Measurements from ENCODE around the gene GPC5. TPM values are rescaled to one million over a fixed set of nuclear protein-coding genes. Genes with fewer than 3 reads are reported as not detected.

Gene GPC5
- total and polyA plus RNA-seq, 2 of the 8 experiments (the other 6 are each of a cell fraction or from before 2014, with no cell fraction given): 0.20 to 0.39 TPM

DNA sequence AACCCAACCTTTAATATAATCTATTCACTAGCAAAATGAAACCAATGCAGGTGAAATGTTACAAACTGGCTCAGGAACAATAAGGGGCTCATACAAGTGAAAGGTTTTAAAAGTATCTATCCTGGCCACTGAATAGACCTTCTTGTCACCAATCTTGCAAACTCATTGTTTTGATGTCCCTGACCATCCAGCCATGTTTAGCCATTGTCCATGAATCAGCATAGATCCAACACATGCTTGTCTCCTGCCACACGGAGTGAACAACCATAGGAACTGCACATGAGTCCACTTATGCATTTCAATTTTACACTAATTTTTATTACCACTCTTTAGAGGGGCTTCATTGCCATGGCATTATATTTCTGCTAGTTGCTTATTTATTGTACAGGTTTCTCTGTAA, 331.4 kb downstream of the GPC5 start:
- no peak overlapping the region for H2BK15ac ChIP-seq (ENCODE audit: low read length)
- TF ChIP-seq BCL11A (IDR thresholded peaks at IDR 0.05; ENCODE audit: low read depth in 2 of 2, low read length in 2 of 2) (no peak), SIRT6 (IDR thresholded peaks at IDR 0.05; ENCODE audit: low read length) (no peak), SP1 (IDR thresholded peaks at IDR 0.05; ENCODE audit: low read depth, low read length) (no peak), SIX5 (IDR thresholded peaks at IDR 0.05; ENCODE audit: low read depth, low read length) (no peak), SIN3A (conservative IDR thresholded peaks at IDR 0.05 in 1 of 2, IDR thresholded peaks at IDR 0.05 in 1 of 2; ENCODE audit: low read depth in 1 of 2, low read length in 2 of 2) (no peak), ZNF274 (IDR thresholded peaks at IDR 0.05; ENCODE audit: borderline replicate concordance, extremely low read depth, low read length) (no peak), TCF12 (IDR thresholded peaks at IDR 0.05; ENCODE audit: low read depth, low read length) (no peak), GABPA (IDR thresholded peaks at IDR 0.05; ENCODE audit: borderline replicate concordance, insufficient read depth, low read length) (no peak), TEAD4 (IDR thresholded peaks at IDR 0.05; ENCODE audit: low read depth, low read length) (no peak), ATF2 (IDR thresholded peaks at IDR 0.05; ENCODE audit: low read length) (no peak), CEBPB (IDR thresholded peaks at IDR 0.05; ENCODE audit: low read depth, low read length) (no peak), HDAC2 (IDR thresholded peaks at IDR 0.05; ENCODE audit: borderline replicate concordance in 1 of 2, low read depth in 2 of 2, low read length in 2 of 2) (no peak), EGR1 (IDR thresholded peaks at IDR 0.05; ENCODE audit: borderline replicate concordance, low read depth, low read length) (no peak), POU5F1 (IDR thresholded peaks at IDR 0.05; ENCODE audit: low read depth, low read length) (no peak)

More for the DNA sequence above, 331.4 kb downstream of the GPC5 start:
- Histone ChIP-seq H3K18ac (ENCODE audit: extremely low read depth, low read length) (no peak overlapping the region), H2AK5ac (ENCODE audit: low read depth, low read length) (no peak overlapping the region), H4K5ac (ENCODE audit: insufficient read length, low read depth, low read length) (no peak overlapping the region), H2BK20ac (ENCODE audit: low read length) (no peak overlapping the region), H3K9me3 (ENCODE audit: insufficient read depth in 2 of 2, low read depth in 1 of 2, low read length in 1 of 2) (no peaks in the 10 kb centered on the region), H3K56ac (replicated peaks; ENCODE audit: insufficient read length, low read depth, low read length) (no peak overlapping the region), H2BK12ac (ENCODE audit: low read depth, low read length) (no peak overlapping the region), H3K27me3 (replicated peaks in 1 of 4; ENCODE audit: control insufficient read depth in 3 of 4, extremely low read depth in 1 of 4, insufficient read depth in 3 of 4, low read length in 3 of 4) (no peaks in the 10 kb centered on the region), H3K23ac (ENCODE audit: insufficient read length) (no peak overlapping the region), H3K4me2 (ENCODE audit: insufficient read depth in 1 of 2, low read depth in 2 of 2, low read length in 2 of 2) (no peak overlapping the region), H3K27ac (ENCODE audit: low read depth, low read length) (no peak overlapping the region), H4K91ac (replicated peaks; ENCODE audit: insufficient read length, low read length) (no peak overlapping the region), H2BK5ac (ENCODE audit: low read depth, low read length) (no peak overlapping the region), H3K23me2 (ENCODE audit: low read depth, low read length) (no peaks in the 10 kb centered on the region), H3K14ac (ENCODE audit: insufficient read length) (no peak overlapping the region), H3K79me1 (ENCODE audit: low read depth, low read length) (no peaks in the 10 kb centered on the region), H3K4me3 (ENCODE audit: extremely low read depth in 1 of 4, insufficient read depth in 2 of 4, low read depth in 3 of 4, low read length in 4 of 4) (no peak overlapping the region), H3K36me3 (ENCODE audit: control insufficient read depth in 2 of 4, insufficient read depth in 4 of 4, low read length in 3 of 4) (no peaks in the 10 kb centered on the region), H4K20me1 (replicated peaks in 1 of 2; ENCODE audit: control insufficient read depth in 1 of 2, insufficient read depth in 2 of 2, low read length in 2 of 2) (no peaks in the 10 kb centered on the region), H3K9ac (replicated peaks in 1 of 4; ENCODE audit: extremely low read depth in 1 of 4, low read depth in 3 of 4, low read length in 3 of 4) (no peak overlapping the region), H3K79me2 (ENCODE audit: control insufficient read depth in 1 of 2, insufficient read depth in 2 of 2, low read length in 2 of 2) (no peaks in the 10 kb centered on the region), H4K8ac (ENCODE audit: extremely low read depth, insufficient read depth, low read length) (no peak overlapping the region), H2AFZ (ENCODE audit: low read length) (no peak overlapping the region), H3K4me1 (replicated peaks in 1 of 4; ENCODE audit: control insufficient read depth in 3 of 4, insufficient read depth in 4 of 4, low read length in 3 of 4) (no peaks in the 10 kb centered on the region), H2BK120ac (replicated peaks; ENCODE audit: low read depth, low read length) (no peak overlapping the region), H3K4ac (replicated peaks; ENCODE audit: insufficient read length, low read depth, low read length) (no peak overlapping the region)
- ChIA-PET CTCF (ENCODE audit: partially characterized antibody) (interaction anchor here (1.0 to 1.1 kb wide), 3 partner anchors 9 to 370 kb away, joined by 3 to 5 read pairs (median 3); no protein-coding TSS in a partner anchor), POLR2A (ENCODE audit: partially characterized antibody) (no interaction called here)
- DNase-seq (ENCODE audit: low read depth in 1 of 2, low spot score in 2 of 2) (no peak), FAIRE-seq (no peak)
- WGBS, 2 experiments (ENCODE audit: extremely low coverage in 1 of 2, insufficient coverage in 1 of 2, insufficient read length in 1 of 2, insufficient replicate concordance in 2 of 2, low coverage in 1 of 2, low lambda C conversion rate in 2 of 2, missing lambda C conversion rate in 1 of 2): 90% methylated on average over 1 of the region's 1 CpG; no CpG with 5 or more reads in 1 of the 2 experiments

Data from H1 (cell line).